GM23248 (cell line): Measurements from ENCODE around the gene PTPRN2. TPM values are rescaled to one million over a fixed set of nuclear protein-coding genes. Genes with fewer than 3 reads are reported as not detected.

Experiments
- DNase-seq: peaks from one replicate; pipeline ENCODE4 v3.0.0-alpha.2; 2015
- H2AFZ ChIP-seq: fragments of 200-600 bp; sonication (generic); 2 replicates; pipeline ENCODE4 v1.6.1; 2016; ENCODE audit warnings: antibody characterized with exemption
- H3F3A ChIP-seq: fragments of 200-600 bp; sonication (generic); 2 replicates; pipeline ENCODE4 v1.6.1; 2016; ENCODE audit warnings: mild to moderate bottlenecking, antibody characterized with exemption, mixed run types; ENCODE audit not compliant: insufficient read depth
- H3K27ac ChIP-seq: fragments of 200-600 bp; sonication (generic); 2 replicates; pipeline ENCODE4 v1.5.1; 2016; ENCODE audit warnings: mild to moderate bottlenecking
- H3K27me3 ChIP-seq: fragments of 200-600 bp; sonication (generic); replicated peaks from 2 replicates; pipeline ENCODE4 v1.6.1; 2016; ENCODE audit warnings: mild to moderate bottlenecking; ENCODE audit not compliant: insufficient read depth
- H3K36me3 ChIP-seq: fragments of 200-600 bp; sonication (generic); 2 replicates; pipeline ENCODE4 v1.6.1; 2016; ENCODE audit warnings: low read depth, mild to moderate bottlenecking
- H3K4me1 ChIP-seq: fragments of 200-600 bp; sonication (generic); 2 replicates; pipeline ENCODE4 v1.6.1; 2016; ENCODE audit warnings: mild to moderate bottlenecking; ENCODE audit not compliant: insufficient read depth
- H3K4me2 ChIP-seq: fragments of 200-600 bp; sonication (generic); one replicate; pipeline ENCODE4 v1.6.1; 2016; ENCODE audit warnings: mild to moderate bottlenecking; ENCODE audit not compliant: unreplicated experiment
- H3K4me3 ChIP-seq: fragments of 200-600 bp; sonication (generic); 2 replicates; pipeline ENCODE4 v1.5.1; 2016; ENCODE audit warnings: mild to moderate bottlenecking
- H3K79me2 ChIP-seq: fragments of 200-600 bp; sonication (generic); 2 replicates; pipeline ENCODE4 v1.6.1; 2016; ENCODE audit warnings: mild to moderate bottlenecking; ENCODE audit not compliant: insufficient read depth
- H3K9ac ChIP-seq: fragments of 200-600 bp; sonication (generic); 2 replicates; pipeline ENCODE4 v1.6.1; 2016; ENCODE audit warnings: mild to moderate bottlenecking
- H3K9me2 ChIP-seq: fragments of 200-600 bp; sonication (generic); 2 replicates; pipeline ENCODE4 v1.6.1; 2016; ENCODE audit warnings: mixed run types, mild to moderate bottlenecking, moderate library complexity; ENCODE audit not compliant: insufficient read depth
- H3K9me3 ChIP-seq: fragments of 200-600 bp; sonication (generic); one replicate; pipeline ENCODE4 v1.6.1; 2017; ENCODE audit warnings: low read depth
- H4K20me1 ChIP-seq: fragments of 200-600 bp; sonication (generic); 2 replicates; pipeline ENCODE4 v1.6.0; 2016; ENCODE audit not compliant: insufficient read depth
- EZH2 ChIP-seq: fragments of 200-600 bp; sonication (generic); IDR thresholded peaks from 2 replicates; pipeline ENCODE4 v1.6.1; 2018; ENCODE audit warnings: antibody characterized with exemption, mild to moderate bottlenecking; ENCODE audit not compliant: insufficient read depth, poor library complexity, severe bottlenecking
- EZH2phosphoT487 ChIP-seq: fragments of 200-600 bp; sonication (generic); IDR thresholded peaks from 2 replicates; pipeline ENCODE4 v1.6.1; 2018; ENCODE audit warnings: antibody characterized with exemption, moderate library complexity, mild to moderate bottlenecking, low read depth; ENCODE audit not compliant: insufficient read depth
- WGBS, 2 experiments: methylation state at CpG; one replicate each; pipeline ENCODE4 v1.1.6; 2015 to 2017; ENCODE audit warnings: low lambda C conversion rate in 2 of 2, low coverage in 1 of 2; ENCODE audit errors: missing lambda C conversion rate in 2 of 2; 5-methylcytosine and 5-hydroxymethylcytosine counted together
- in situ Hi-C: fragments of 300-500 bp; cut with MboI; formaldehyde crosslinking; loops from 2 replicates; pipeline ENCODE4 v1.15.0; 2020
- polyA plus RNA-seq: library from polyadenylated mRNA; unstranded; fragments of >200 nt; fragmentation: Nextera tagmentation; extraction: Ambion mirVana; gene quantifications from 2 replicates; pipeline ENCODE4 v1.2.1, GENCODE V29; 2016
- total RNA-seq: library from RNA; depleted of rRNA; stranded (reverse); fragments of >200 nt; shearing (Covaris generic); gene quantifications from 2 replicates; pipeline ENCODE4 v1.2.3, GENCODE V29; 2014

The PTPRN2 gene
- total and polyA plus RNA-seq, 2 experiments from 2014 or later, result 0.13 TPM; not detected in 1

GRCh38 chr7:157497367-157497743, 1090.3 kb downstream of the PTPRN2 start:
- Histone ChIP-seq H3K27ac (no peak overlapping the region), H2AFZ (no peak overlapping the region), H3K9ac (no peak overlapping the region), H3K4me2 (no peak overlapping the region), H3K27me3 (no peaks in the 10 kb centered on the region), H3K79me2 (no peaks in the 10 kb centered on the region), H3K4me3 (no peak overlapping the region), H3K9me3 (no peaks in the 10 kb centered on the region), H3K4me1 (no peaks in the 10 kb centered on the region), H4K20me1 (no peaks in the 10 kb centered on the region), H3K9me2 (no peaks in the 10 kb centered on the region), H3F3A (no peaks in the 10 kb centered on the region), H3K36me3 (no peaks in the 10 kb centered on the region)
- no peak for DNase-seq
- TF ChIP-seq EZH2phosphoT487, result no peak
- no peak for TF ChIP-seq EZH2
- in situ Hi-C loops, result no loop called here
- 35 to 43% methylated on average over 8 of the region's 8 CpGs for WGBS, 2 experiments

DNA sequence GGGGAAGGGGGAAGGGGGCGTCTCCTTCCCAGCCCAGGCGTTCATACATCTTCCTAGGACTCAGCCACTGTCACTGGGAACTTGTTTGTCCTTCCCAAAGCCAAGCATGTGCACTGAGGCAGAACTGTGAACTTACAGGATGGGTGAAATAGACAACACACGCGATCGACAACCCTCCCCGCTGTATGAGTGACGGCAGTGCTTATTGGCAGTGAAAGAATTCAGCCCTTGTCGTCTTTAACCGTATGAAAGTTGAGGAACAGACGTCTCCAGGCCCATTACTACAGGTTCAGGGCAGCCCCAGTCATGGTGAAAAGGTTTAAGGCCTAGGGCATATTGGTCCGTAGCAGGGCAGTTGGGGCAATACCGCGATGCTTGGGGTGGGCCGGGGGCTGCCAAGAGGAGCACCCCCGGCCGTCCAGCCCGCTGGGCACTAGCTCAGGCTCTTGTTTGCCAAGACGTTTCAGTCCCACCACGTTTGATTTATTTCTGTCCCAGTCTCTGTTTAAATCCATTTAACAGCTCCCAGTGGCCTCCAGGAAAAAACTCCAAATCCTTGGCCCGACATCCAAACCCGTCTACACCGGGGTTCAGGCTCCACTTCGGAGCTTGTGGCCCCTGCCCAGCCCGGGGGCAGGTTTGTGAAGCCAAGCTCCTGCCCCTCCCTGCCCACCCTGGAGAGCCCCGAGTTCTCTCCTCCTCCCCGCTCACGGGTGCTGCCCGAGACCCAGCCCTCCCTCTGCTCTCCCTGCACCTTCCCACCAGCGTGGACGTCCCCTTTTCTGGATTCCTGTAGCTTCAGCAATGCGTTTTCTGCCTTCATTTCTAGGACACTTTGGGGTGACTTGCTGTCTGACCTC, 1091.0 kb downstream of the PTPRN2 start:
- no peaks in the 10 kb centered on the region for H3F3A ChIP-seq
- H4K20me1 ChIP-seq, result no peaks in the 10 kb centered on the region
- H3K27ac ChIP-seq, result no peak overlapping the region
- H3K4me1 ChIP-seq, result no peaks in the 10 kb centered on the region
- no peak for TF ChIP-seq EZH2
- no peak for TF ChIP-seq EZH2phosphoT487
- no peak overlapping the region for H3K9ac ChIP-seq
- H3K79me2 ChIP-seq, result no peaks in the 10 kb centered on the region
- H3K9me2 ChIP-seq, result no peaks in the 10 kb centered on the region
- no peak overlapping the region for H3K4me3 ChIP-seq
- no peaks in the 10 kb centered on the region for H3K36me3 ChIP-seq
- DNase-seq, result no peak
- in situ Hi-C loops, result no loop called here
- H2AFZ ChIP-seq, result no peak overlapping the region
- H3K4me2 ChIP-seq, result no peak overlapping the region
- no peaks in the 10 kb centered on the region for H3K9me3 ChIP-seq
- 33% methylated on average over 26 to 31 of the region's 31 CpGs for WGBS, 2 experiments
- no peaks in the 10 kb centered on the region for H3K27me3 ChIP-seq

GRCh38 chr7:157495594-157495993, 1092.0 kb downstream of the PTPRN2 start:
- no peak overlapping the region for H3K9ac ChIP-seq
- H2AFZ ChIP-seq, result no peak overlapping the region
- H3K36me3 ChIP-seq, result no peaks in the 10 kb centered on the region
- H3K27me3 ChIP-seq, result no peaks in the 10 kb centered on the region
- no peak overlapping the region for H3K4me2 ChIP-seq
- no peak overlapping the region for H3K27ac ChIP-seq
- H3K4me1 ChIP-seq, result no peaks in the 10 kb centered on the region
- H3F3A ChIP-seq, result no peaks in the 10 kb centered on the region
- H3K79me2 ChIP-seq, result no peaks in the 10 kb centered on the region
- 44 to 47% methylated on average over 13 of the region's 13 CpGs for WGBS, 2 experiments
- in situ Hi-C loops, result no loop called here
- H3K4me3 ChIP-seq, result no peak overlapping the region
- DNase-seq, result no peak
- no peaks in the 10 kb centered on the region for H4K20me1 ChIP-seq
- TF ChIP-seq EZH2phosphoT487 (no peak), EZH2 (no peak)
- H3K9me2 ChIP-seq, result no peaks in the 10 kb centered on the region
- H3K9me3 ChIP-seq, result no peaks in the 10 kb centered on the region

GRCh38 chr7:157495177-157495553, 1092.5 kb downstream of the PTPRN2 start:
- Histone ChIP-seq H2AFZ (no peak overlapping the region), H3K4me1 (no peaks in the 10 kb centered on the region), H3K27ac (no peak overlapping the region), H4K20me1 (no peaks in the 10 kb centered on the region), H3K4me3 (no peak overlapping the region), H3K36me3 (no peaks in the 10 kb centered on the region), H3K9me3 (no peaks in the 10 kb centered on the region), H3F3A (no peaks in the 10 kb centered on the region), H3K9ac (no peak overlapping the region), H3K79me2 (no peaks in the 10 kb centered on the region), H3K4me2 (no peak overlapping the region), H3K9me2 (no peaks in the 10 kb centered on the region), H3K27me3 (no peaks in the 10 kb centered on the region)
- 0 to 3% methylated on average over 2 of the region's 2 CpGs for WGBS, 2 experiments
- TF ChIP-seq EZH2 (no peak), EZH2phosphoT487 (no peak)
- no peak for DNase-seq
- in situ Hi-C loops, result no loop called here
